ENCODE measurements around the gene KAT7.

KAT7 gene

GRCh38 chr17:49866882-49867413, 78.5 kb downstream of the KAT7 start:
- no peak for DNase-seq (ENCODE audit: low read depth in 2 of 2, low spot score in 1 of 2)

DNA sequence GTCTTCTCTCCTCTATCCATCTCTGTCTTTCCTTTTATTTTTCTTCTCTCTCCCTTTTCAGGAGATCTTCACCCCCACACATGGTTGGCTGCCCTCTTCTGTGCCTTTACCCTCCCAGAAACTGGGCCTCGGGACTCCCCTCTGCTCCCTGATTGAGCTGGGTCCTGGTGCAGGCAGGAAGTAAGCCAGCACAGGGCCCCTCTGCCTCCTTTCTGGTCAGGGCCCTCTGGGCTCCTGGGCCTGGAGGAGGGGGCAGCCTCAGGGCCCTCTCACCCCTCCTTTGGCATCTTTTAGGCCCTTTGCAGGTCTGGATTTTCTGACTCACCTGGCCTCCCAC, 80.5 kb downstream of the KAT7 start:
- DNase-seq (ENCODE audit: low read depth in 2 of 2, low spot score in 1 of 2) = no peak

GRCh38 chr17:49870298-49870697, 81.8 kb downstream of the KAT7 start:
- no peak for DNase-seq (ENCODE audit: low read depth in 2 of 2, low spot score in 1 of 2)

DNA sequence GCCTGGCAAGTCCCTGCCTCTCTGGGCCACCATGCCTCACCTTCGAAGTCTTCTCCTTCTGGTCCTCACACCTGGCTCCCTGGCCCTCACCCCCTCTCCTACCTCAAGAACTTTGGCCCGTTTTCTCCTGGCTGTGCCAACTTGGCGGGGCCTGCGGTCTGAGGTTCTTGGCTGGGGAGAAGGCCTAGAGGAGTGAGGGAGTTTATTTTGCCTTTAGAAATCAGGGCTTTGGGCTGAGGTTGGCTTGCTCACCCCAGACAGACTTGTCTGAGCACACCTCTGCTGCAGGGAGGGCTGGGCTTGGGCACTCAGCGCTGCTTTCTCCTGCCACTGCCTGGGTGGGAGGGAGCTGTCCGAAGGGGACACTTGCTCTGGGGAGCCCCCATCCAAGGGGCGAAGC, 82.7 kb downstream of the KAT7 start:
- DNase-seq (ENCODE audit: low read depth in 2 of 2, low spot score in 1 of 2) = no peak

GRCh38 chr17:49872754-49873377, 84.4 kb downstream of the KAT7 start:
- no peak for DNase-seq (ENCODE audit: low read depth in 2 of 2, low spot score in 1 of 2)

DNA sequence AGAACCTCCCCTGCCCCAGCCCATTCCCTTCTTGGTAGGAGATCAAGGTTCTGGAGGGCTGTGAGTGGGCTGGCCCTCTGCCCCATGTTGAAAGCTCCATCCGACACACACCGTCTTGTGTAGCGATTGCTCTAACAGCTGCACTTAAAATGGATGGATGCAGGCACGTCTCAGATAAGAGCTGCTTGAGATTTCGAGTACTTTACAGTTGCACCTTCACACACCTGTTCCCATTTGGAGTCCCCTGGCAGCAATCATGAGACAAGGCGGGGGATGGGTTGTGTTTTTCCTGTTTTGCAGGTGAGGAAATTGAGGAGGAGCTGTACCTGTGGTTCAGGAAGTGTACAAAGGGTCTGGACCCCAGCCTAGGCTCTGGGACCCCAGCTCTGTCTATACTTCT, 85.0 kb downstream of the KAT7 start:
- DNase-seq (ENCODE audit: low read depth in 2 of 2, low spot score in 1 of 2) = no peak

DNA sequence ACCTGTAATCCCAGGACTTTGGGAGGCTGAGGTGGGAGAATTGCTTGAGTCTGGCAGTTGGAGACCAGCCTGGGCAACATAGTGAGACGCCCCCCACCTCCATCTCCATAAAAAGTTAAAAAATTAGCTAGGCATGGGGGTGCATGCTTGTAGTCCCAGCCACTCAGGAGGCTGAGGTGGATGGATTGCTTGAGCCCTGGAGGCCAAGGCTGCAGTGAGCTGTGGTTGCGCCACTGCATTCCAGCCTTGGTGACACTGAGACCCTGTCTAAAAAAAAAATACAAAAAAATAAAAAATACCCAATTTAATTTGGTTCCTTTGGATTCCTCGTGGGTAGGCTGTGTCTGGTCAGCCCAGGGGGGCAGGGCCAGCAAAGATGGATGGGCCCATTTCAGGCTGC, 85.4 kb downstream of the KAT7 start:
- DNase-seq (ENCODE audit: low read depth in 2 of 2, low spot score in 1 of 2) = no peak

- no peak for DNase-seq (ENCODE audit: low read depth in 2 of 2, low spot score in 1 of 2)
Observed at GRCh38 chr17:49874911-49875310, 86.4 kb downstream of the KAT7 start.

GRCh38 chr17:49875685-49876084, 87.2 kb downstream of the KAT7 start:
- DNase-seq (ENCODE audit: low read depth in 2 of 2, low spot score in 1 of 2) = no peak

GRCh38 chr17:49878931-49879904, 90.7 kb downstream of the KAT7 start:
- no peak for DNase-seq (ENCODE audit: low read depth in 2 of 2, low spot score in 1 of 2)

- DNase-seq (ENCODE audit: low read depth in 2 of 2, low spot score in 1 of 2) = peak; percentile 24 to 40
Observed at GRCh38 chr17:49880291-49881053, 92.0 kb downstream of the KAT7 start.

DNA sequence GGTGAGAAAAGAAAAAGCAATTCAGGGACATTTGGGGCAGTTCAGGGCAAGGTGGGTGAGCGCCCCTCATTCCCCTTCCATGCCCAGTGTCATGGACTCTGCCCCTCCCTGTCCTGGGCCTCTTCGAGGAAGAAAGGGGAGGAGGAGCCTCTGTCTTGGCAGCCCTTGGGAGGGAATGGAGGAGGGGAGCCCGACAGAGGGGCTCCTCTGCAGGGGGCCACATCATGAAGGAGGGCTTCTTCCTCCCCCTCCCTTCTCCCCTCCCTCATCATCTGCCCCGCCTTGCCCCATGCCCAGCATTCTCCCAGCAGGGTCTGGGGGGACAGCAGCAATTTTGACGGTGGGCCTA, 92.5 kb downstream of the KAT7 start:
- no peak for DNase-seq (ENCODE audit: low read depth in 2 of 2, low spot score in 1 of 2)

- DNase-seq (ENCODE audit: low read depth in 2 of 2, low spot score in 1 of 2) = no peak
Observed at GRCh38 chr17:49882434-49882833, 94.0 kb downstream of the KAT7 start.
